MM.1S (cell line): Measurements from ENCODE around the gene PCBP1.

Experiments
- CTCF ChIP-seq: fragments of 300-600 bp; sonication (generic); IDR thresholded peaks from 2 replicates; pipeline ENCODE4 v1.5.1; 2016; ENCODE audit warnings: antibody characterized with exemption, low read length, mixed read lengths
- EZH2 ChIP-seq: fragments of 300-600 bp; sonication (generic); optimal IDR thresholded peaks from 2 replicates; pipeline ENCODE3; 2017; ENCODE audit warnings: low read depth, mild to moderate bottlenecking, antibody characterized with exemption, low read length, mixed read lengths

- TF ChIP-seq CTCF, result no peak
- TF ChIP-seq EZH2, result no peak
Observed at GRCh38 chr2:70089220-70089982, 2.1 kb downstream of the PCBP1 start.
